ENCODE results near the gene SPOCK1. TPM values are rescaled to one million over a fixed set of nuclear protein-coding genes. Genes with fewer than 3 reads are reported as not detected.
"Not testable (repeated sequence)": the region's sequence is repeated elsewhere in the genome, so short reads cannot be mapped to it uniquely, and the experiment has no call there.

SPOCK1 gene
- total and polyA plus RNA-seq, 10 donors: 0.50 to 17.0 (median 6.6) TPM

DNA sequence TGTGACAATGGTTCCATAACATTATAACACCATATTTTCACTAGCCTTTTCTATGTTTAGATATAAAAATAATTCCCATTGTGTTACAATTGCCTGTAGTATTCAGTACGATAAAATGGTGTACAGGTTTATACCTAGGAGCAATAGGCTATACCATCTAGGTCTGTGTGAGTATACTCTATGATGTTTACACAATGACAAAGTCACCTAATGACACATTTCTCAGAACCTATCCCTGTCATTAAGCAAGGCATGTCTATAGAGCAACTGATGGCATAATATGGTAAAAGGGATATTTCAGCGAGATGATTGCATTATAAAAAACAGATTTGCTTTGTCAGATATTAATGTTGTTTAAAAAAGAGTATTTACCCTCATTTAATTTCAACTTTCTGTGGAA lies 517.2 kb downstream of the SPOCK1 start:
- Histone ChIP-seq H3K9me3 (no peaks in the 10 kb centered on the region), H3K27me3 (replicated peaks in 1 of 7) (no peaks in the 10 kb centered on the region), H3K4me1 (no peaks in the 10 kb centered on the region), H3K27ac (no peak overlapping the region), H3K4me3 (no peak overlapping the region), H3K36me3 (no peaks in the 10 kb centered on the region)
- WGBS, 5 donors: 89 to 95% (median 91%) methylated on average over 2 of the region's 2 CpGs
- intact Hi-C loops (cut with DNase I; ENCODE audit: low total_unique reads): no loop called here
- TF ChIP-seq POLR2A (IDR thresholded peaks at IDR 0.05): no peak
- TF ChIP-seq POLR2AphosphoS5 (IDR thresholded peaks at IDR 0.05): no peak
- TF ChIP-seq, protein P1, sequence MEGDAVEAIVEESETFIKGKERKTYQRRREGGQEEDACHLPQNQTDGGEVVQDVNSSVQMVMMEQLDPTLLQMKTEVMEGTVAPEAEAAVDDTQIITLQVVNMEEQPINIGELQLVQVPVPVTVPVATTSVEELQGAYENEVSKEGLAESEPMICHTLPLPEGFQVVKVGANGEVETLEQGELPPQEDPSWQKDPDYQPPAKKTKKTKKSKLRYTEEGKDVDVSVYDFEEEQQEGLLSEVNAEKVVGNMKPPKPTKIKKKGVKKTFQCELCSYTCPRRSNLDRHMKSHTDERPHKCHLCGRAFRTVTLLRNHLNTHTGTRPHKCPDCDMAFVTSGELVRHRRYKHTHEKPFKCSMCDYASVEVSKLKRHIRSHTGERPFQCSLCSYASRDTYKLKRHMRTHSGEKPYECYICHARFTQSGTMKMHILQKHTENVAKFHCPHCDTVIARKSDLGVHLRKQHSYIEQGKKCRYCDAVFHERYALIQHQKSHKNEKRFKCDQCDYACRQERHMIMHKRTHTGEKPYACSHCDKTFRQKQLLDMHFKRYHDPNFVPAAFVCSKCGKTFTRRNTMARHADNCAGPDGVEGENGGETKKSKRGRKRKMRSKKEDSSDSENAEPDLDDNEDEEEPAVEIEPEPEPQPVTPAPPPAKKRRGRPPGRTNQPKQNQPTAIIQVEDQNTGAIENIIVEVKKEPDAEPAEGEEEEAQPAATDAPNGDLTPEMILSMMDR (IDR thresholded peaks at IDR 0.05 in 8 of 11, conservative IDR thresholded peaks at IDR 0.05 in 3 of 11): no peak
- no peak for DNase-seq

DNA sequence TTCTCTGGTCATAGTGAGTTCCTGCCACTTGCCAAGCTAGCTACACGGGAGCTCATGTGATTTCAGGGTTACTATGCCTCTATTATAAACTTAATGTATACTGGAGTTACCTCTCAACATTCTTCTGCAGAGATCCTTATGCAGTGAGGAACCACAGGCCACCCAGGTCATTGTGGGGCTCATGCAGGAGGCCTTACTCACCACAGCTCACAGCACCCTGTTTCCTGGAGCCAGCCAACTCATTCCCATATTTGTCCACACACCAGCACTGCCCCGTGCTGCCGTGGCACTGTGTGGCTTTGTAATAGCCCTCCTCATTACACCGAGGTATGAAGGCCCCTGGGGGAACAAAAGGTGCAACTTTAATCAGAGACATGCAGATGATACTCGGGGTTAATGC lies 520.0 kb downstream of the SPOCK1 start:
- no peak for TF ChIP-seq POLR2AphosphoS5 (IDR thresholded peaks at IDR 0.05)
- TF ChIP-seq, protein P1 (IDR thresholded peaks at IDR 0.05 in 8 of 11, conservative IDR thresholded peaks at IDR 0.05 in 3 of 11): no peak
- TF ChIP-seq POLR2A (IDR thresholded peaks at IDR 0.05): no peak
- intact Hi-C loops (cut with DNase I; ENCODE audit: low total_unique reads): no loop called here
- Histone ChIP-seq H3K36me3 (no peaks in the 10 kb centered on the region), H3K27me3 (replicated peaks in 1 of 7) (no peaks in the 10 kb centered on the region), H3K4me3 (no peak overlapping the region), H3K4me1 (no peaks in the 10 kb centered on the region), H3K9me3 (peaks cover 0 to under 1% (median 0%) of the 10 kb centered on the region in 8 donors), H3K27ac (no peak overlapping the region)
- 76 to 81% (median 80%) methylated on average over 5 of the region's 5 CpGs for WGBS, 5 donors
- DNase-seq: no peak

DNA sequence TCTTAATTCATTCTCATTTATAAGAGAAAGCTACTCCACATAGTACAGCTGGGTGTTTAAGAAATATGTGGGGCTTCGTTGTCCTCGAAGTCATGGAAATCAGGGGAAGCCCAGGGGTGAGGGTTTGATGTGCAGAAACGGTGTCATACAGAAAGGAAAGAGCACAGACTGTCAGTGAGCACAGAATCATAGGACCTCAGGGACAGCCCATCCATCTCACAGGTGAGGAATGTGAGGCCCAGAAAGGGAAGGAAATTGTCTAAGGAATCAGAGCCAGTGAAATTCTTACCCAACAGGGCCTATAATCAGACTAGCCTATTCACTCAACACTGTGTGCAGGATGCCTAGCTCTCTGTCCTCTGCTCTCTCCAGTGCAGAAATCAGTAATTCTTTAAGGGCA lies 535.6 kb downstream of the SPOCK1 start:
- DNase-seq: no peak
- no peak overlapping the region for H3K27ac ChIP-seq
- H3K9me3 ChIP-seq: peaks cover 0 to 47% (median 8%) of the 10 kb centered on the region in 8 donors
- TF ChIP-seq POLR2A (IDR thresholded peaks at IDR 0.05) (no peak), POLR2AphosphoS5 (IDR thresholded peaks at IDR 0.05) (no peak)
- TF ChIP-seq, protein P1 (IDR thresholded peaks at IDR 0.05 in 8 of 11, conservative IDR thresholded peaks at IDR 0.05 in 3 of 11): no peak
- intact Hi-C loops (cut with DNase I; ENCODE audit: low total_unique reads): no loop called here
- WGBS, 5 donors: 54 to 75% (median 68%) methylated on average over 3 of the region's 3 CpGs
- no peaks in the 10 kb centered on the region for H3K36me3 ChIP-seq
- H3K4me3 ChIP-seq: no peak overlapping the region
- no peaks in the 10 kb centered on the region for H3K4me1 ChIP-seq
- H3K27me3 ChIP-seq (replicated peaks in 1 of 7): no peaks in the 10 kb centered on the region

DNA sequence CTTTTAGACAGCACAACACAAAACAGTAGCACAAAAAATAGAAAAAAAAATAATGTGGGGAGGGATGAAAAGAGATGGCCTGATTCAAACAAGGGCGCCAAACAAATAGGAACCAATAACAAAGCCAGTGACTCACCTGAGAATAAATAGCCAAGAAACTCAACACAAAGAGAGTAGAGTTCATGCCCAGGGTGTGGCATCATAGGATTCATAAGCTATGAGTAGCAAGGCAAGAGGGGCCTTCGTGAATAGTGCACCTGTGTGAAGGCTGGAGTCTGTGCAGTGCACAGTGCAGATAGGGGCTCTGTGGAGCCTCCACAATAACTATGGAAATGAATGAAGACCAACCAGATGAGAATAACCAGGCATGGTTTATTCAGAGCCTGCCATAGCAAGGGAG lies 541.7 kb downstream of the SPOCK1 start:
- Histone ChIP-seq H3K9me3 (peaks cover 0 to 51% (median 8%) of the 10 kb centered on the region in 8 donors), H3K4me1 (no peaks in the 10 kb centered on the region), H3K27me3 (replicated peaks in 1 of 7) (peaks cover 0 to 5% (median 0%) of the 10 kb centered on the region in 7 donors), H3K27ac (no peak overlapping the region), H3K4me3 (no peak overlapping the region), H3K36me3 (no peaks in the 10 kb centered on the region)
- TF ChIP-seq POLR2A (IDR thresholded peaks at IDR 0.05) (no peak), POLR2AphosphoS5 (IDR thresholded peaks at IDR 0.05) (no peak)
- TF ChIP-seq, protein P1 (IDR thresholded peaks at IDR 0.05 in 8 of 11, conservative IDR thresholded peaks at IDR 0.05 in 3 of 11): no peak
- DNase-seq: no peak
- intact Hi-C loops (cut with DNase I; ENCODE audit: low total_unique reads): no loop called here
- 74 to 93% (median 80%) methylated on average over 2 of the region's 2 CpGs for WGBS, 5 donors

DNA sequence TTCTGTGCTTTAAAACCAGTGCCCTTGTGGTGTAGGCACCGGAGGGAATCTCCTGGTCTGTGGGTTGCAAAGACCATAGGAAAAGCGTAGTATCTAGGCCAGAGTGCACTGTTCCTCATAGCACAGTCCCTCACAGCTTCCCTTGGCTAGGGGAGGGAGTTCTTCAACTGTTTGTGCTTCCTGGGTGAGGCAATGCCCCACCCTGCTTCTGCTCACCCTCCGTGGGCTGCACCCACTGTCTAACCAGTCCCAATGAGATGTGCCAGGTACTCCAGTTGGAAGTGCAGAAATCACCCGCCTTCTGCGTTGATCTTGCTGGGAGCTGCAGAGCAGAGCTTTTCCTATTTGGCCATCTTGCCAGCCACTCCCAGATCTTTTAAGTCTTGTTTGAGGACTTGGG lies 545.0 kb downstream of the SPOCK1 start:
- H3K27ac ChIP-seq; DNase-seq; H3K4me3 ChIP-seq; H3K4me1 ChIP-seq; H3K36me3 ChIP-seq; H3K27me3 ChIP-seq (replicated peaks in 1 of 7); intact Hi-C loops (cut with DNase I; ENCODE audit: low total_unique reads): not testable (repeated sequence)
- WGBS, 5 donors: 76 to 94% (median 87%) methylated on average over 5 of the region's 5 CpGs
- H3K9me3 ChIP-seq: peaks cover 0 to 40% (median 6%) of the 10 kb centered on the region in 8 donors

DNA sequence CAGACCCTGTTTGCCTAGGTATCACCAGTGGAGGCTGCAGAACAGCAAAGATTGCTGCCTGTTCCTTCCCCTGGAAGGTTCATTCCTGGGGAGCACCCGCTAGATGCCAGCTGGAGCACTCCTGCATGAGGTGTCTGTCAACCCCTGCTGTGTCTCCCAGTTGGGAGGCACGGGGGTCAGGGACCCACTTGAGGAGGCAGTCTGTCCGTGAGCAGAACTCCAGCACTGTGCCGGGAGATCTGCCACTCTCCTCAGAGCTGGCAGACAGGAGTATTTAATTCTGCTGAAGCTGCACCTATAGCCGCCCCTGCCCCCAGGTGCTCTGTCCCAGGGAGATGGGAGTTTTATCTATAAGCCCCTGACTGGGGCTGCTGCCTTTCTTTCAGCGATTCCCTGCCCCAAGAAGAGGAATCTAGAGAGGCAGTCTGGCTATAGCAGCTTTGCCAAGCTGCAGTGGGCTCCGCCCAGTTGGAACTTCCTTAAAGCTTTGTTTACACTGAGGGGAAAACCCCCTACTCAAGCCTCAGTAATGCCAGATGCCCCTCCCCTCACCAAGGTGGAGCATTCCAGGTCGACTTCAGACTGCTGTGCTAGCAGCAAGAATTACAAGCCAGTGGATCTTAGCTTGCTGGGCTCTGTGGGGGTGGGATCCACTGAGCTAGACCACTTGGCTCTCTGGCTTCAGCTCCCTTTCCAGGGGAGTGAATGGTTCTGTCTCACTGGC lies 545.6 kb downstream of the SPOCK1 start:
- WGBS, 5 donors: 47 to 59% (median 51%) methylated on average over 6 to 8 of the region's 8 CpGs
- DNase-seq; H3K4me3 ChIP-seq; H3K4me1 ChIP-seq; H3K36me3 ChIP-seq; intact Hi-C loops (cut with DNase I; ENCODE audit: low total_unique reads); H3K27ac ChIP-seq; H3K27me3 ChIP-seq (replicated peaks in 1 of 7): not testable (repeated sequence)
- peaks cover 0 to 43% (median 10%) of the 10 kb centered on the region in 8 donors for H3K9me3 ChIP-seq
